Panc1 (cell line): ENCODE data around the gene F13A1. TPM values are rescaled to one million over a fixed set of nuclear protein-coding genes. Genes with fewer than 3 reads are reported as not detected.

Source experiments
- ATAC-seq: fragments of 200-7000 bp; cut with Tn5 transposase; 2 replicates; pipeline ENCODE4 v1.9.1; 2020; ENCODE audit warnings: mild to moderate bottlenecking, moderate library complexity
- BruUV-seq: library from RNA; stranded (reverse); fragments of 400-500 nt; replicated peaks from 2 replicates; lab custom pipeline; 2021; lab: Mats Ljungman, UMichigan
- CTCF ChIA-PET: fragments of 300-600 bp; sonication (Branson Sonifier 250); formaldehyde crosslinking; loops from one replicate; lab custom pipeline; 2022; ENCODE audit warnings: antibody characterized with exemption; lab: Charles Lee
- POLR2A ChIA-PET: fragments of 300-600 bp; sonication (Branson Sonifier 250); formaldehyde crosslinking; loops from one replicate; lab custom pipeline; 2022; ENCODE audit warnings: antibody characterized with exemption; lab: Charles Lee
- DNase-seq: peaks from one replicate; pipeline ENCODE4 v3.0.0-alpha.2; 2010; ENCODE audit warnings: low read depth, low spot score
- H3K27ac ChIP-seq: 2 replicates; pipeline ENCODE4 v1.5.1; 2011; ENCODE audit warnings: mild to moderate bottlenecking, low read length, inconsistent platforms
- H3K27me3 ChIP-seq: fragments of 200-500 bp; sonication (Bioruptor generic); 2 replicates; pipeline ENCODE4 v1.6.0; 2014; ENCODE audit warnings: low read length, inconsistent platforms; ENCODE audit not compliant: control insufficient read depth, insufficient read depth
- H3K36me3 ChIP-seq: fragments of 200-500 bp; sonication (Bioruptor generic); 2 replicates; pipeline ENCODE4 v1.5.1; 2014; ENCODE audit warnings: inconsistent platforms, mild to moderate bottlenecking, low read length, moderate library complexity; ENCODE audit not compliant: control insufficient read depth, insufficient read depth
- H3K4me1 ChIP-seq: 2 replicates; pipeline ENCODE4 v1.5.1; 2011; ENCODE audit warnings: inconsistent platforms, mild to moderate bottlenecking, low read length, moderate library complexity; ENCODE audit not compliant: control insufficient read depth, insufficient read depth
- H3K4me3 ChIP-seq, 2 experiments: 2 replicates each; pipeline ENCODE4 v1.5.1; 2011 to 2012; ENCODE audit warnings: low read depth in 2 of 2, low read length in 2 of 2, mild to moderate bottlenecking in 2 of 2, inconsistent platforms in 1 of 2, moderate library complexity in 1 of 2
- H3K9me3 ChIP-seq: fragments of 200-500 bp; sonication (Bioruptor generic); 2 replicates; pipeline ENCODE4 v1.5.1; 2014; ENCODE audit warnings: low read depth, mild to moderate bottlenecking, inconsistent platforms, low read length, moderate library complexity; ENCODE audit not compliant: control insufficient read depth, insufficient read depth
- CTCF ChIP-seq: fragments of 450-650 bp; IDR thresholded peaks from 2 replicates; pipeline ENCODE4 v1.5.1; 2017; ENCODE audit warnings: mild to moderate bottlenecking
- POLR2AphosphoS5 ChIP-seq: IDR thresholded peaks from 2 replicates; pipeline ENCODE4 v1.6.1; 2012; ENCODE audit warnings: mild to moderate bottlenecking, low read depth, low read length, moderate library complexity
- REST ChIP-seq, 2 experiments: IDR thresholded peaks; 2 replicates each; pipeline ENCODE4 v1.6.1; 2011 to 2012; ENCODE audit warnings: low read depth in 2 of 2, control low read depth in 1 of 2, low read length in 1 of 2, mild to moderate bottlenecking in 1 of 2, moderate library complexity in 1 of 2; ENCODE audit not compliant: insufficient read depth in 1 of 2
- TCF7L2 ChIP-seq: IDR thresholded peaks from 2 replicates; pipeline ENCODE4 v1.6.1; 2011; ENCODE audit warnings: mild to moderate bottlenecking, low read depth, low read length, inconsistent platforms
- in situ Hi-C: cut with HindIII; loops from 2 replicates; pipeline ENCODE4 v1.10.0; 2016; ENCODE audit warnings: low sequenced_read_pairs, low pct_unique_long_range_greater_than_20kb
- intact Hi-C: fragments of 100-400 bp; cut with micrococcal nuclease; formaldehyde crosslinking; loops from one replicate; pipeline ENCODE4 v1.10.0; 2022; ENCODE audit not compliant: unreplicated experiment
- total RNA-seq: library from RNA; stranded (reverse); gene quantifications from one replicate; pipeline ENCODE4 v1.2.1, GENCODE V29; 2021; ENCODE audit not compliant: unreplicated experiment

Gene F13A1
- total RNA-seq, 1 experiment from 2014 or later: 0.26 TPM

GRCh38 chr6:6193221-6193745, 127.2 kb downstream of the F13A1 start:
- intact Hi-C loops: no loop called here
- Histone ChIP-seq H3K36me3 (no peaks in the 10 kb centered on the region), H3K4me1 (no peaks in the 10 kb centered on the region), H3K4me3 (no peak overlapping the region), H3K27ac (no peak overlapping the region), H3K9me3 (no peaks in the 10 kb centered on the region), H3K27me3 (no peaks in the 10 kb centered on the region; the same call in 1 of the 2 replicates)
- ChIA-PET CTCF (no interaction called here), POLR2A (no interaction called here)
- no peak for ATAC-seq
- TF ChIP-seq POLR2AphosphoS5 (no peak), REST (IDR thresholded peaks at IDR 0.05; ENCODE audit: insufficient read depth in 1 of 2, low read depth in 2 of 2, low read length in 1 of 2) (no peak), CTCF (no peak)
- DNase-seq: no peak
- in situ Hi-C loops: no loop called here
- BruUV-seq: no TSS peak

- ChIA-PET CTCF (no interaction called here), POLR2A (no interaction called here)
- BruUV-seq: no TSS peak
- H3K4me1 ChIP-seq: no peaks in the 10 kb centered on the region
- H3K27me3 ChIP-seq: no peaks in the 10 kb centered on the region; the same call in 1 of the 2 replicates
- H3K27ac ChIP-seq: no peak overlapping the region
- no peaks in the 10 kb centered on the region for H3K9me3 ChIP-seq
- H3K36me3 ChIP-seq: no peaks in the 10 kb centered on the region
- intact Hi-C loops: no loop called here
- in situ Hi-C loops: no loop called here
- ATAC-seq (no peak), DNase-seq (no peak)
- H3K4me3 ChIP-seq: no peak overlapping the region
- TF ChIP-seq POLR2AphosphoS5 (no peak), CTCF (no peak)
Observed at GRCh38 chr6:6191909-6192308, 128.6 kb downstream of the F13A1 start.

GRCh38 chr6:6191476-6191875, 129.0 kb downstream of the F13A1 start:
- in situ Hi-C loops: no loop called here
- DNase-seq: no peak
- no peak for TF ChIP-seq TCF7L2
- peak; percentile 71 to 80 for TF ChIP-seq REST (IDR thresholded peaks at IDR 0.05; ENCODE audit: insufficient read depth in 1 of 2, low read depth in 2 of 2, low read length in 1 of 2)
- no peak for TF ChIP-seq CTCF
- Histone ChIP-seq H3K27me3 (no peaks in the 10 kb centered on the region; the same call in 1 of the 2 replicates), H3K27ac (no peak overlapping the region), H3K36me3 (no peaks in the 10 kb centered on the region), H3K4me1 (no peaks in the 10 kb centered on the region), H3K4me3 (no peak overlapping the region), H3K9me3 (no peaks in the 10 kb centered on the region)
- intact Hi-C loops: no loop called here
- ChIA-PET CTCF (no interaction called here), POLR2A (no interaction called here)
- BruUV-seq: no TSS peak
- ATAC-seq: no peak
